NCI-H774 (cell line): Measurements from ENCODE around the gene COLEC12.
"Not testable (repeated sequence)": the region's sequence is repeated elsewhere in the genome, so short reads cannot be mapped to it uniquely, and the experiment has no call there.

Experiments
- DNase-seq: peaks from one replicate; lab custom pipeline; 2025; lab: John Stamatoyannopoulos, UW

Gene COLEC12

DNA sequence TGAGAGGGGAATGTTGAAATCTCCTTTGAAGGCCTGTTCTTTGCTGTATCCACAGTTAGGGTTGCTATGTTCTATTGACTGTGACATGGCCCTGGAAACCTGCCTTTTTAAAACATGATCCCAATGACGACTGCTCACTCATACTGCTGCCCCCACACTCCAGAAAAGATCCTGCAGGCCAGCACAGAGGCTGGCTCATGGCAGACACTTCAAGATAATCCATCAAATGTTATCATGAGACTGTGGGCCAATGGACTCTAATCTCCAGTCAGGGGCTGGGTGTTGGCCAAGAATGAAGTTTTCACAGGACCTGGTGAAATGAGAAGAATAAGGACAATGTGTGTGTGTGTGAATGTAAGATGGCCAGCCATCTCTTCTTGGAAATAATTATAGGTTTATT, 173.7 kb downstream of the COLEC12 start:
- DNase-seq, result no peak

- DNase-seq, result no peak
Observed at GRCh38 chr18:323253-323622, 177.3 kb downstream of the COLEC12 start.

DNA sequence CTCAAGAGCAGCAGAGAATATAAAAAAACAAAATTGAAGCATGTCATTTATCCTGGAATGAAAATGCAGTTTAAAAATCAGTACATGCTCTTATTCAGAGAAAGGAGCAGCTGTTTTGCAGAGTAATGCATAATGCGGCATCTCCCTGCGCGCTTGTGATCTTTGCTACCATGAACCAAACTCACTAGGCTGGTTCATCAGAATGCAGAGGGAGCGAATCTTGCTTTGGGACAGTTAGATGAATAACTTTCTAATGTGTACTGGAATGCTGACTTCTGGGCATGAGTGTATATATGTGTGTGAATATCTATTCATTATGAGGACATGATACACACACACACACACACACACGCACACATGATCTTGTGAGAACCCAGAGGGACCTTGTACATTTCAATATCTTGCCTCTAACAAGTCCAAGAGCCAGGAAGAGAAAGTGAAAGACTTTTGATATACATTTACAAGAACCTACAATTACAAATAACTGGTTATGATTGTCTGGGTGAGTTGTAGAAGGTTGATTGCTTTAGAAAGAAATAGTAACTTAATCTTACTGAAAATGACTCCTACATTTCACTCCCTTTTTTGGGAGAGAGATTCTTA, 178.5 kb downstream of the COLEC12 start:
- no peak for DNase-seq

GRCh38 chr18:320155-320554, 180.3 kb downstream of the COLEC12 start:
- DNase-seq, result no peak

GRCh38 chr18:319720-320119, 180.8 kb downstream of the COLEC12 start:
- no peak for DNase-seq

DNA sequence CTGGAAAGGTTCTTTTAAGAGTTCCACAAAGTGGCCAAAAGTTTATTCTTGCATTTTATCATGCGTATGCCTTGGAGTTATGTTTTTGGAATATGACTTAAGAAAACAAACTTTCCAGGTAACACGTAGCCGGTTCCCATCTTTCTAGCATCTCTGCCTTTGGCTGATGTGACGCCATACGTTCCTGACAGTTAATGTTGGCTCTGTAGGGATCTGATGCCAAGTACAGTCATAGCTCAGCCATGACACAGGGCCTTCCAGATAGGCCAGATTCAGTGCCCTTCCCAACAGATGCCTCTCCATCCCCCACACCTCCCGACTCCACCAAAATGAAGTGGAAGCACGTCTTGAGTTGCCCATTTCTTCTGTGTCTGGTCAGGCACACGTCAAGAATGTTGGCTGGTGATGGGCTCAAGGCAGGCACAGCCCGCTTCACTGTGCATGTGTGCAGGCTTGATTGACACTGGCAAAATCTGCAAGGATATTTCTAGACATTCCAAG, 181.7 kb downstream of the COLEC12 start:
- no peak for DNase-seq

DNA sequence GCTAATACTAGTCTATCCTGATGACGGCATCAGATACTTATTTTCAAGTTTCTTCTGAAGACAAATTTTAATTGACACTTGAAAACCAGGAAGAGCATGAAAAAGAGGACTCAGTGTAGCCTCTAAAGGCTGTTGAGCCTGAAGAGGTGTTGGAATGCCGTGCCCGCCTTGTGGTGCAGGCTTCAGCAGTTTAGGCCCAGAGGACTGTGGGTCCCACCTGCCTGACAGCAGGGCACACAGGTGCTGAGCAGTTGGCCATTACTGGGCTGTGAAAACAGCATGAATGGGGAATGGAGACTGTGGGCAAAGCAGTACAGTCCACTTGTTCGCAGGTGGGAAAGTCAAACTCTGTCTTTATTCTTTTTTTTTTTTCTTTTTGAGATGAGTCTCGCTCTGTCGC, 182.9 kb downstream of the COLEC12 start:
- DNase-seq, result no peak

- DNase-seq, result no peak
Observed at GRCh38 chr18:316393-316792, 184.1 kb downstream of the COLEC12 start.

GRCh38 chr18:313931-314330, 186.6 kb downstream of the COLEC12 start:
- no peak for DNase-seq

DNA sequence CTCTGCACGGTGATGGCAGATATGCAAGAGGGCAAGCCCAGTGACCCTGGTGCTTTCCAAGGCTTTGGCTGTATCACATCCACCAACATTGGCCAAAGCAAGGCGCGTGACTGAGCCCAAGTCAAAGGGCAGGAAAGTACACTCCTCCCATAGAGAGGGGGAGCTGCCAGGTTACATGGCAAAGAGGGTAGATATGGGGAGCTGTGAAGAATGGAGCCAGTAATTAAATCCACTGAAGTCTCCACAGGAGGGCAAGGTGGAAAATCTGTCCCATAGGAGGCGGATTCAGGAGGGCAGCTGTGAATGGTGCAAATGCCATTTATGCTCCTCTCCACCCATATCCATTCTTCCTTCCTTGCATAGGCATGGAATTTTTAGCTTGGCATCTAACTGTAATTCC, 188.1 kb downstream of the COLEC12 start:
- DNase-seq, result no peak

DNA sequence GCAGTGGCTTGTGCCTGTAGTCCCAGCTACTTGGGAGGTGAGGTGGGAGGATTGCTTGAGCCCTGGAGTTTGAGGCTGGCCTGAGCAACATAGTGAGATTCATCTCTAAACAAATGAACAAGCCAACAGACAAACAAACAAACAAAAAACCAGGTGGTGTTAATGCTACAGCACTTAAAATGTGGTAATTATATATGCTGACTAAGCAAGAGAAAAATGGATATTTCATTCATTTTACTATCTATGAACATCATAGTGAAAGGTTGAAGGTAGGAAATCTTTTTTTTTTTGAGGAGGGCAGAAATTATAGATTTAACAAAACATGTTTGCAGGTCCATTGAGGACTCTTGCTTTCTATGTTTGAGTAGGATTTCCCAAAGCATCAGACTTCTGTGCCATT, 190.5 kb downstream of the COLEC12 start:
- no peak for DNase-seq

GRCh38 chr18:308086-308485, 192.4 kb downstream of the COLEC12 start:
- DNase-seq, result not testable (repeated sequence)

GRCh38 chr18:306608-307255, 193.8 kb downstream of the COLEC12 start:
- no peak for DNase-seq

GRCh38 chr18:305003-305501, 195.4 kb downstream of the COLEC12 start:
- no peak for DNase-seq

GRCh38 chr18:303607-304006, 196.9 kb downstream of the COLEC12 start:
- no peak for DNase-seq

DNA sequence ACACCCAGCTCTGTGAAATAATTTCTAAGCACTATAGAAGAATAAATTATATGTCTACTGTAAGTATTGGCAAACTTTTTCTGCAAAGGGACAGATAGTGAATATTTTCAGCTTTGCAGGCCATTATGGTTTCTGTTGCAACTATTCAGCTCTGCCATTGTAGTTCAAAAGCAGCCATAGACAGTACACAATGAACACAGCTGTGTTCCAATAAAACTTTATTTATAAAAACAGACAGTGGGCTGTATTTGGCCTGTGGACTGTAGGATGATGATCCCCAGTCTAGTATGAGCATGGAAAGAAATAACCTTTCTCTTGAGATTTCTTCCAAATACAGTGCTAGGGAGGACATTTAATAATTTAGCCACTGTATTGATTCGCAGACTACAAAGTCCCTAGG, 197.5 kb downstream of the COLEC12 start:
- no peak for DNase-seq

DNA sequence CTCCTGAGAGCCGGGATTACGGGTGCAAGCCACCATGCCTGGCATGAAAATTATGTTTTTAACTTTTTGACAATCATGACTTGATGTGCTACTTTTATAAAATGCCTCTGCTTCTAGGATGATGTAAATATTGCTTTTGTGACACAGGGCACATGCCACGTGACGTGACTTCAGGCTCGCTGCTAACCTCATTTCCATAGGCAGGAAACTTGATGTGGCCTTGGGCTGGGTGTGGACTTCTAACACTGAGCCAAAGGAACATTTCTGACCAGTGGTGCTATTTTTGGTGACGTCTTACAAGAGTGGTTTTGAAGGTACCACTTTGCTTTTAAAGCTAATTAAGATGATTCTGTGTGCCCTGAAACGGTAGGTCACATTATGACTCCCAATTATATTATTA, 198.4 kb downstream of the COLEC12 start:
- no peak for DNase-seq

DNA sequence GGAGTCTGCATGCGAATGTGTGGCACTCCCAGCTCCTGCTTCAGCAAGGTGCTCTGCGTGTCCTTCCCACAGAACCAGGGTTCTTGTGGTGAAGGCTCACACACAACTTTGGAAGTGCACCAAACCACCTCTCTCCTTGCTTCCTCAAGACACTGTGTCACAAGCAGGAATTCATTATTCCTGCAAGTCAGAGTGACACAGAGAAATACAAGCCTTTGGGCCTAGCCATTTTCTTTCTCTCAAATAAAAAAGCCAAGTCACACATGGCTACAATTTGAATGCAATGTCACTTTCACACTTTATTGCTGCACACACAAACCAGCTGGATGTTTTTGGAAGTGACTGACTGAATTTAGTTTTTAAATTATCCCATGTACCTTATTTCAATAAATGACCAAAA, 202.6 kb downstream of the COLEC12 start:
- no peak for DNase-seq

- no peak for DNase-seq
Observed at GRCh38 chr18:295756-296490, 204.6 kb downstream of the COLEC12 start.

- no peak for DNase-seq
Observed at GRCh38 chr18:294566-294965, 205.9 kb downstream of the COLEC12 start.

- no peak for DNase-seq
Observed at GRCh38 chr18:293536-293935, 207.0 kb downstream of the COLEC12 start.

DNA sequence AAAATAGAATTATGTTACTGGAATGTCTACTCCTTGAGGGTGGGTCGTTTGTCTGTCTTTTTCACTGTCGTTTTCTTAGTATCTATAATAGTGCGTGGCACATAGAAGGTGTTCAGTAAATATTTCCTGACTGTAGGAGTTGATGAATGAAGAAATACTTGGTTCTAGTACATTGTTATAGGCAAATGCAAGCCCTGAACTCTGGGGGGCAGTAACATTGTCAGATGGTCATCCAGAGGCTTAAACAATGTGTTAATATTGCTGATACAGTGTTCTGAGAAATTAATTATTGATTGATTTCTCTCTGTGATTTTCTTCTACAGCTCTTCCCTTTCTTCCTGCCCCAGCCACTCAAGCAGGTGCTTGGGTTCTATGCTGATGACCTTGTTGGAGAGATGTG, 208.2 kb downstream of the COLEC12 start:
- no peak for DNase-seq

DNA sequence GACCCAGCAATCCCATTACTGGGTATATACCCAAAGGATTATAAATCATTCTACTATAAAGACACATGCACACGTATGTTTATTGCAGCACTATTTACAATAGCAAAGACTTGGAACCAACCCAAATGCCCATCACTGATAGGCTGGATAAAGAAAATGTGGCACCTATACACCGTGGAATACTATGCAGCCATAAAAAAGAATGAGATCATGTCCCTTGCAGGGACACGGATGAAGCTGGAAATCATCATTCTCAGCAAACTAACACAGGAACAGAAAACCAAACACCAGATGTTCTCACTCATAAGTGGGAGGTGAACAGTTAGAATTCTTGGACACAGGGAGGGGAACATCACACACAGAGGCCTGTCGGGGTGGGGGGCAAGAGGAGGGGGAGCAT, 210.5 kb downstream of the COLEC12 start:
- not testable (repeated sequence) for DNase-seq
